Esophagus muscularis mucosa (tissue), 3 donors: ENCODE results near the gene GAS2L1.

ENCODE experiments used
- POLR2A ChIP-seq: fragments of 450-650 bp; IDR thresholded peaks from one replicate; pipeline ENCODE4 v1.6.1; 2017; ENCODE audit warnings: antibody characterized with exemption, moderate library complexity, mild to moderate bottlenecking, low read depth
- POLR2AphosphoS5 ChIP-seq, 2 donors: sonication (generic); formaldehyde crosslinking; IDR thresholded peaks; one replicate each; pipeline ENCODE4 v1.6.1; 2017; ENCODE audit warnings: antibody characterized with exemption in 2 of 2
- TF ChIP-seq, protein P1 (sequence below), 3 experiments: fragments of 200-600 bp in 2 of 3; fragments of 450-650 bp in 1 of 3; sonication (generic) in 2 of 3; IDR thresholded peaks; one replicate each; pipeline ENCODE4 v1.5.1; 2017 to 2019; ENCODE audit warnings: antibody characterized with exemption in 3 of 3, mild to moderate bottlenecking in 2 of 3, moderate library complexity in 1 of 3

DNA sequence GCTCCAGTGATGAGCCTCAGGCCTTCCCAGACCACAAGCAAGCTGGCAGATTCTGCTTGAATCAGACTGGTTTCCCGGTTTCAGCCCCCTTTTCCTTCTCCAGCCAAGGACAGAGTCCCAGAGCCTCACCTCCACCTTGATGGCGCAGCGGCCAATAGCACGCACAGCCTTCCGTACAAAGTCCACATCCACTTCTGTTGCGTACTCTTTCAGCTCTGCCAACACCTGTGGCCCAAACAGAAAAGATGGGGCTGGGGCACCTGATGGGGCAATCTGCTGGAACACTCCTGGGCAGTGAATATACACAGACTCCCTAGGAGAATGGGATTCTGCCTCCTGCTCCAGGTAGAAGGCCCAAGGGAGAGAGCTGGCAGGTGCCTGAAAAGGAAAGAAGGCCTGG lies 44.6 kb downstream of the GAS2L1 start:
- TF ChIP-seq, protein P1, sequence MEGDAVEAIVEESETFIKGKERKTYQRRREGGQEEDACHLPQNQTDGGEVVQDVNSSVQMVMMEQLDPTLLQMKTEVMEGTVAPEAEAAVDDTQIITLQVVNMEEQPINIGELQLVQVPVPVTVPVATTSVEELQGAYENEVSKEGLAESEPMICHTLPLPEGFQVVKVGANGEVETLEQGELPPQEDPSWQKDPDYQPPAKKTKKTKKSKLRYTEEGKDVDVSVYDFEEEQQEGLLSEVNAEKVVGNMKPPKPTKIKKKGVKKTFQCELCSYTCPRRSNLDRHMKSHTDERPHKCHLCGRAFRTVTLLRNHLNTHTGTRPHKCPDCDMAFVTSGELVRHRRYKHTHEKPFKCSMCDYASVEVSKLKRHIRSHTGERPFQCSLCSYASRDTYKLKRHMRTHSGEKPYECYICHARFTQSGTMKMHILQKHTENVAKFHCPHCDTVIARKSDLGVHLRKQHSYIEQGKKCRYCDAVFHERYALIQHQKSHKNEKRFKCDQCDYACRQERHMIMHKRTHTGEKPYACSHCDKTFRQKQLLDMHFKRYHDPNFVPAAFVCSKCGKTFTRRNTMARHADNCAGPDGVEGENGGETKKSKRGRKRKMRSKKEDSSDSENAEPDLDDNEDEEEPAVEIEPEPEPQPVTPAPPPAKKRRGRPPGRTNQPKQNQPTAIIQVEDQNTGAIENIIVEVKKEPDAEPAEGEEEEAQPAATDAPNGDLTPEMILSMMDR (IDR thresholded peaks at IDR 0.05) = no peak
- TF ChIP-seq POLR2A (no peak), POLR2AphosphoS5 (IDR thresholded peaks at IDR 0.05) (no peak)
